Fibroblast of lung (primary cell): ENCODE measurements around the gene NXN.

Experiments used
- CTCF ChIP-seq, 2 donors: IDR thresholded peaks in 1 of 2; conservative IDR thresholded peaks in 1 of 2; 1 replicate in 1 of 2; 2 replicates in 1 of 2; pipeline ENCODE4 v1.5.1; 2011 to 2012; ENCODE audit warnings: low read length in 2 of 2, control low read depth in 1 of 2, inconsistent platforms in 1 of 2, low read depth in 1 of 2, mild to moderate bottlenecking in 1 of 2
- EZH2 ChIP-seq: IDR thresholded peaks from 2 replicates; pipeline ENCODE4 v1.5.1; 2012; ENCODE audit warnings: low read length, control low read depth, mild to moderate bottlenecking; ENCODE audit errors: missing control alignments

GRCh38 chr17:962670-963069 is 16.9 kb downstream of the NXN start:
- no peak for TF ChIP-seq EZH2
- TF ChIP-seq CTCF (conservative IDR thresholded peaks at IDR 0.05 in 1 of 2, IDR thresholded peaks at IDR 0.05 in 1 of 2; ENCODE audit: low read depth in 1 of 2, low read length in 2 of 2): no peak
